CD14-positive monocyte (primary cell): ENCODE data around the gene ZFHX3. TPM values are rescaled to one million over a fixed set of nuclear protein-coding genes. Genes with fewer than 3 reads are reported as not detected.

Experiments used
- DNase-seq, 3 donors: peaks; one replicate each; pipeline ENCODE4 v3.0.0-alpha.2; 2011 to 2022
- H2AFZ ChIP-seq: 2 replicates; pipeline ENCODE4 v1.6.0; 2012; ENCODE audit warnings: mild to moderate bottlenecking, low read depth, low read length, inconsistent platforms; ENCODE audit not compliant: insufficient read depth, poor library complexity, severe bottlenecking
- H3K27ac ChIP-seq, 2 donors: 1 replicate in 1 of 2; 2 replicates in 1 of 2; pipeline ENCODE4 v1.5.1; 2012 to 2013; ENCODE audit warnings: low read length in 2 of 2, control low read depth in 1 of 2, inconsistent platforms in 1 of 2, low read depth in 1 of 2, mild to moderate bottlenecking in 1 of 2
- H3K27me3 ChIP-seq, 2 donors: one replicate each; pipeline versions ENCODE4 v1.6.0 to v1.6.1; 2011 to 2013; ENCODE audit warnings: low read length in 2 of 2; ENCODE audit not compliant: control insufficient read depth in 2 of 2, insufficient read depth in 2 of 2
- H3K36me3 ChIP-seq, 2 donors: replicated peaks in 1 of 2; 1 replicate in 1 of 2; 2 replicates in 1 of 2; pipeline versions ENCODE4 v1.5.1 to v1.6.1; 2012 to 2013; ENCODE audit warnings: low read length in 2 of 2, control low read depth in 1 of 2, inconsistent platforms in 1 of 2, mild to moderate bottlenecking in 1 of 2; ENCODE audit not compliant: insufficient read depth in 2 of 2, control insufficient read depth in 1 of 2
- H3K4me1 ChIP-seq, 2 donors: 1 replicate in 1 of 2; 2 replicates in 1 of 2; pipeline versions ENCODE4 v1.5.1 to v1.6.1; 2012 to 2013; ENCODE audit warnings: low read length in 2 of 2, control low read depth in 1 of 2, inconsistent platforms in 1 of 2, mild to moderate bottlenecking in 1 of 2, moderate library complexity in 1 of 2; ENCODE audit not compliant: insufficient read depth in 2 of 2, control insufficient read depth in 1 of 2
- H3K4me2 ChIP-seq: replicated peaks from 2 replicates; pipeline ENCODE3; 2012; ENCODE audit warnings: low read length, moderate library complexity, mild to moderate bottlenecking; ENCODE audit not compliant: poor library complexity, severe bottlenecking; ENCODE audit errors: extremely low read depth
- H3K4me3 ChIP-seq, 3 experiments: fragments of 200-600 bp in 1 of 3; sonication (generic) in 1 of 3; replicated peaks in 1 of 3; 1 replicate in 2 of 3; 2 replicates in 1 of 3; pipeline ENCODE4 v1.5.1; 2011 to 2013; ENCODE audit warnings: low read length in 3 of 3, mild to moderate bottlenecking in 3 of 3, control low read depth in 2 of 3, low read depth in 2 of 3, inconsistent platforms in 1 of 3, moderate library complexity in 1 of 3
- H3K79me2 ChIP-seq: 2 replicates; pipeline ENCODE4 v1.6.0; 2012; ENCODE audit warnings: mild to moderate bottlenecking, control low read depth, inconsistent platforms, low read length, moderate library complexity; ENCODE audit not compliant: insufficient read depth
- H3K9ac ChIP-seq: 2 replicates; pipeline ENCODE4 v1.6.0; 2017; ENCODE audit warnings: low read length, mild to moderate bottlenecking; ENCODE audit not compliant: insufficient read depth, poor library complexity, severe bottlenecking
- H3K9me3 ChIP-seq, 2 donors: replicated peaks in 1 of 2; 1 replicate in 1 of 2; 2 replicates in 1 of 2; pipeline versions ENCODE4 v1.5.1 to v1.6.1; 2012 to 2013; ENCODE audit warnings: low read length in 2 of 2, control low read depth in 1 of 2; ENCODE audit not compliant: control insufficient read depth in 1 of 2, insufficient read depth in 1 of 2
- H4K20me1 ChIP-seq: 2 replicates; pipeline ENCODE4 v1.6.0; 2012; ENCODE audit warnings: mild to moderate bottlenecking, low read length, control low read depth, moderate library complexity; ENCODE audit not compliant: insufficient read depth
- H3K27ac Mint-ChIP-seq, 7 donors: one replicate each; pipeline ENCODE4 v1.8.0; 2020; ENCODE audit warnings: mild to moderate bottlenecking in 7 of 7, mixed read lengths in 7 of 7, moderate library complexity in 6 of 7, inconsistent platforms in 2 of 7
- H3K27me3 Mint-ChIP-seq, 3 donors: one replicate each; pipeline ENCODE4 v1.8.0; 2021 to 2022; ENCODE audit warnings: low read depth in 3 of 3, mild to moderate bottlenecking in 3 of 3, mixed read lengths in 3 of 3, moderate library complexity in 3 of 3, inconsistent platforms in 1 of 3
- H3K36me3 Mint-ChIP-seq, 2 donors: one replicate each; pipeline ENCODE4 v1.8.0; 2020; ENCODE audit warnings: mixed read lengths in 2 of 2, inconsistent platforms in 1 of 2, mild to moderate bottlenecking in 1 of 2
- H3K4me1 Mint-ChIP-seq: one replicate; pipeline ENCODE4 v1.8.0; 2020; ENCODE audit warnings: mild to moderate bottlenecking, mixed read lengths
- H3K4me3 Mint-ChIP-seq, 2 donors: one replicate each; pipeline ENCODE4 v1.8.0; 2020; ENCODE audit warnings: mild to moderate bottlenecking in 2 of 2, mixed read lengths in 2 of 2, moderate library complexity in 1 of 2
- H3K9me3 Mint-ChIP-seq, 7 donors: one replicate each; pipeline ENCODE4 v1.8.0; 2020 to 2022; ENCODE audit warnings: mixed read lengths in 7 of 7, mild to moderate bottlenecking in 6 of 7, moderate library complexity in 6 of 7, inconsistent platforms in 2 of 7
- WGBS: methylation state at CpG from one replicate; pipeline ENCODE4 v1.1.5; 2013; ENCODE audit warnings: missing lambda C conversion rate; ENCODE audit not compliant: insufficient coverage; 5-methylcytosine and 5-hydroxymethylcytosine counted together
- intact Hi-C, 2 donors: fragments of 100-400 bp; cut with micrococcal nuclease; formaldehyde crosslinking; loops; one replicate each; pipeline versions ENCODE4 v1.15.0 to v1.15.1; 2023
- polyA plus RNA-seq, 3 donors: library from polyadenylated mRNA; depleted of rRNA in 1 of 3; unstranded in 2 of 3; stranded (reverse) in 1 of 3; fragments of 300-500 nt in 2 of 3; fragments of >200 nt in 1 of 3; fragmentation: Illumina TruSeq in 2 of 3; gene quantifications; 1 replicate in 2 of 3; 2 replicates in 1 of 3; pipeline ENCODE4 v1.2.3, GENCODE V29; 2012 to 2021
- TF ChIP-seq, protein P1 (sequence below): fragments of 200-600 bp; IDR thresholded peaks from one replicate; pipeline ENCODE4 v1.8.0; 2022; ENCODE audit warnings: antibody characterized with exemption, mild to moderate bottlenecking

ZFHX3 gene
- polyA plus RNA-seq, 3 donors, result 0.42 to 4.2 (median 0.43) TPM

DNA sequence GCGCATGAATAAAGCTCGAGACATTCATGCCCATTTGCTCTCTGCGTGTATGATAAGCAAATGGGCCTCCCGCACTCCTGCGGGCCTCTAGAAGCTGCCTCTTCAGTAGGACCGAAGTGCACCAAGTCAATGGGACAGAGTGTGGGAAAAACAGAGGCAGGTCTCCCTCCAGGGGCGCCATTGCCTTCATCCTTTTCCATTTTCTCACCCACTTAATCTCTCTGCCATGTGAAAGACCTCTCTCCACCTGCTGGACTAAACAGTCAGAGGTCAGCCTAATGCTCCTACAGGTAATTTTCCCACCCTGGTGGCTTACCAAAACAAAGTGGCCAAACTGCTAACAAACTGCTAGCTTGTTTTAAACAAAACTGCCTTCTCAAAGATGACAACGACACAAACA lies 210.9 kb downstream of the ZFHX3 start:
- Mint-ChIP-seq H3K4me3 (no peak overlapping the region), H3K9me3 (no peaks in the 10 kb centered on the region), H3K27ac (no peak overlapping the region), H3K27me3 (peaks cover 0 to 4% (median 0%) of the 10 kb centered on the region in 3 donors), H3K4me1 (peaks cover 11% of the 10 kb centered on the region), H3K36me3 (peaks cover 7 to 17% of the 10 kb centered on the region in 2 donors)
- Histone ChIP-seq H3K27me3 (no peaks in the 10 kb centered on the region), H3K9ac (no peak overlapping the region), H4K20me1 (peaks cover 21% of the 10 kb centered on the region), H3K27ac (no peak overlapping the region), H3K4me2 (no peak overlapping the region), H3K36me3 (no peaks in the 10 kb centered on the region), H3K9me3 (no peaks in the 10 kb centered on the region), H3K79me2 (no peaks in the 10 kb centered on the region), H3K4me1 (peaks cover 11 to 14% of the 10 kb centered on the region in 2 donors), H3K4me3 (no peak overlapping the region), H2AFZ (no peak overlapping the region)
- TF ChIP-seq, protein P1, sequence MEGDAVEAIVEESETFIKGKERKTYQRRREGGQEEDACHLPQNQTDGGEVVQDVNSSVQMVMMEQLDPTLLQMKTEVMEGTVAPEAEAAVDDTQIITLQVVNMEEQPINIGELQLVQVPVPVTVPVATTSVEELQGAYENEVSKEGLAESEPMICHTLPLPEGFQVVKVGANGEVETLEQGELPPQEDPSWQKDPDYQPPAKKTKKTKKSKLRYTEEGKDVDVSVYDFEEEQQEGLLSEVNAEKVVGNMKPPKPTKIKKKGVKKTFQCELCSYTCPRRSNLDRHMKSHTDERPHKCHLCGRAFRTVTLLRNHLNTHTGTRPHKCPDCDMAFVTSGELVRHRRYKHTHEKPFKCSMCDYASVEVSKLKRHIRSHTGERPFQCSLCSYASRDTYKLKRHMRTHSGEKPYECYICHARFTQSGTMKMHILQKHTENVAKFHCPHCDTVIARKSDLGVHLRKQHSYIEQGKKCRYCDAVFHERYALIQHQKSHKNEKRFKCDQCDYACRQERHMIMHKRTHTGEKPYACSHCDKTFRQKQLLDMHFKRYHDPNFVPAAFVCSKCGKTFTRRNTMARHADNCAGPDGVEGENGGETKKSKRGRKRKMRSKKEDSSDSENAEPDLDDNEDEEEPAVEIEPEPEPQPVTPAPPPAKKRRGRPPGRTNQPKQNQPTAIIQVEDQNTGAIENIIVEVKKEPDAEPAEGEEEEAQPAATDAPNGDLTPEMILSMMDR, result no peak
- no peak for DNase-seq
- intact Hi-C loops, result loop anchor here (10.0 kb wide), 2 partner anchors 118 to 208 kb away; partner anchors contain the start of gene ZFHX3 (in 1 of the 2)
- WGBS, result 96% methylated on average over 4 of the region's 8 CpGs

DNA sequence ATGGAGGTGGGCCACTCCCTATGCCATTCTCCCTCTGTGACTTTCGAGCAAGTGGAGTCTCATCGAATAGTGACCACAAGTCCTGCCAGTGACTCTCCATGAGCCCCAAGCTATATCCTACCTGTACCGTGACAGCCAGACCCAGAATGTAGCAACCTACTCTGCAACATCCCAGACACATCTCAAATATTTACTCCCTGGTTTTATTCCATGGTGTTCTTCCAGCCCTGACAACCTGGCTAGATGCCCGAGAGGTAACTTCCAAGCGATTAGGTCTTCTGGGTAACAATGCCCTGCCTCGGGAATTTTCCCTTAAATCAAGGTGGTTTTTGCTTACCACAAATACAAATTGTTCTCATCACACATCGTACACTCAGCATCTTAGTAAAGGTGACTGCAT lies 211.7 kb downstream of the ZFHX3 start:
- Histone ChIP-seq H4K20me1 (peaks cover 23% of the 10 kb centered on the region), H3K9ac (no peak overlapping the region), H3K9me3 (no peaks in the 10 kb centered on the region), H3K27ac (no peak overlapping the region), H3K4me3 (no peak overlapping the region), H2AFZ (no peak overlapping the region), H3K4me2 (no peak overlapping the region), H3K4me1 (peaks cover 10 to 11% of the 10 kb centered on the region in 2 donors), H3K36me3 (no peaks in the 10 kb centered on the region), H3K79me2 (no peaks in the 10 kb centered on the region), H3K27me3 (no peaks in the 10 kb centered on the region)
- no peak for DNase-seq
- TF ChIP-seq, protein P1, result no peak
- peaks cover 0 to 4% (median 0%) of the 10 kb centered on the region in 3 donors for H3K27me3 Mint-ChIP-seq
- 78% methylated on average over 4 of the region's 7 CpGs for whole genome bisulfite sequencing
- H3K27ac Mint-ChIP-seq, result peak overlapping the region in 1 of 7 donors; percentile 39
- peaks cover 8 to 15% of the 10 kb centered on the region in 2 donors for H3K36me3 Mint-ChIP-seq
- intact Hi-C loops, result loop anchor here (10.0 kb wide), 2 partner anchors 119 to 209 kb away; partner anchors contain the start of gene ZFHX3 (in 1 of the 2)
- H3K9me3 Mint-ChIP-seq, result no peaks in the 10 kb centered on the region
- H3K4me1 Mint-ChIP-seq, result peaks cover 11% of the 10 kb centered on the region
- H3K4me3 Mint-ChIP-seq, result no peak overlapping the region
